SU-DHL-6 (cell line): ENCODE measurements around the gene PDHB.

ENCODE experiments used
- CTCF ChIP-seq: fragments of 200-600 bp; sonication (generic); IDR thresholded peaks from one replicate; pipeline ENCODE4 v1.5.1; 2017; ENCODE audit warnings: antibody characterized with exemption, mild to moderate bottlenecking, low read length, moderate library complexity; ENCODE audit not compliant: insufficient read depth, poor library complexity, severe bottlenecking
- EZH2phosphoT487 ChIP-seq: fragments of 200-600 bp; sonication (generic), shearing (Covaris generic); conservative IDR thresholded peaks from 2 replicates; pipeline ENCODE4 v1.6.1; 2018; ENCODE audit warnings: mild to moderate bottlenecking, antibody characterized with exemption, low read length, moderate library complexity, mixed read lengths

- TF ChIP-seq CTCF (no peak), EZH2phosphoT487 (no peak)
Observed at GRCh38 chr3:58409663-58410062, 24.0 kb downstream of the PDHB start.
